K562 (cell line): ENCODE data around the gene TTLL3. TPM values are rescaled to one million over a fixed set of nuclear protein-coding genes. Genes with fewer than 3 reads are reported as not detected.

Experiments
- ATAC-seq: fragments of 200-7000 bp; cut with Tn5 transposase; 3 replicates; pipeline ENCODE4 v1.9.1; 2020; ENCODE audit warnings: moderate library complexity
- BruUV-seq: library from RNA; stranded (reverse); fragments of 400-500 nt; replicated peaks from 2 replicates; lab custom pipeline; 2021; lab: Mats Ljungman, UMichigan
- CTCF ChIA-PET: fragments of 300-600 bp; formaldehyde crosslinking; extraction: SDS; loops from one replicate; lab custom pipeline; 2021; ENCODE audit warnings: low intra/inter-chr PET ratio; lab: Yijun Ruan, JAX
- POLR2A ChIA-PET: fragments of 300-600, 350-650 bp; sonication (Branson Sonifier 250); formaldehyde crosslinking; extraction: SDS; loops from one replicate; lab custom pipeline; 2021; ENCODE audit warnings: antibody characterized with exemption, inconsistent platforms; lab: Yijun Ruan, JAX
- DNase-seq, 4 experiments: peaks; one replicate each; pipeline versions ENCODE4 v3.0.0 to v3.0.0-alpha.2; 2011 to 2018; ENCODE audit warnings: low spot score in 3 of 4, mixed read lengths in 3 of 4; ENCODE audit errors: extremely low read depth in 1 of 4
- FAIRE-seq: peaks from 2 replicates; lab custom pipeline; 2011; peaks lifted over from hg19 to GRCh38; lab: Jason Lieb, UNC
- H2AFZ ChIP-seq: 2 replicates; pipeline ENCODE4 v1.6.0; 2011; ENCODE audit warnings: low read depth, low read length, control low read depth, inconsistent platforms
- H3K27ac ChIP-seq: fragments of 200-600 bp; 3 replicates; pipeline ENCODE4 v1.8.0; 2011; ENCODE audit warnings: low read depth, mild to moderate bottlenecking, control low read depth, inconsistent platforms, low read length, moderate library complexity, mixed read lengths; ENCODE audit errors: extremely low read depth
- H3K27me3 ChIP-seq, 2 experiments: fragments of 300-600 bp in 1 of 2; 2 replicates in 1 of 2; 3 replicates in 1 of 2; pipeline versions ENCODE4 v1.6.0 to v1.8.0; 2011; ENCODE audit warnings: inconsistent platforms in 2 of 2, low read length in 2 of 2, mild to moderate bottlenecking in 1 of 2, mixed read lengths in 1 of 2, moderate library complexity in 1 of 2; ENCODE audit not compliant: control insufficient read depth in 2 of 2, insufficient read depth in 2 of 2
- H3K36me3 ChIP-seq: fragments of 300-600 bp; 3 replicates; pipeline ENCODE4 v1.8.0; 2011; ENCODE audit warnings: mild to moderate bottlenecking, low read length, inconsistent platforms; ENCODE audit not compliant: control insufficient read depth, insufficient read depth
- H3K4me1 ChIP-seq, 2 experiments: fragments of 200-600 bp in 1 of 2; replicated peaks in 1 of 2; 2 replicates in 1 of 2; 3 replicates in 1 of 2; pipeline versions ENCODE4 v1.5.1 to v1.8.0; 2011; ENCODE audit warnings: inconsistent platforms in 2 of 2, low read length in 2 of 2, mild to moderate bottlenecking in 1 of 2, mixed read lengths in 1 of 2, moderate library complexity in 1 of 2; ENCODE audit not compliant: control insufficient read depth in 2 of 2, insufficient read depth in 2 of 2
- H3K4me2 ChIP-seq: 2 replicates; pipeline ENCODE4 v1.6.1; 2011; ENCODE audit warnings: low read length, control low read depth, inconsistent platforms, mixed read lengths; ENCODE audit not compliant: insufficient read depth
- H3K4me3 ChIP-seq: fragments of 200-600 bp; sonication (generic), shearing (Covaris generic); 2 replicates; pipeline ENCODE4 v1.5.1; 2016; ENCODE audit warnings: control low read depth, inconsistent platforms
- H3K79me2 ChIP-seq: fragments of 200-600 bp; 3 replicates; pipeline ENCODE4 v1.8.0; 2011; ENCODE audit warnings: low read length, inconsistent platforms; ENCODE audit not compliant: control insufficient read depth, insufficient read depth
- H3K9ac ChIP-seq, 2 experiments: 2 replicates each; pipeline versions ENCODE4 v1.6.0 to v1.6.1; 2011; ENCODE audit warnings: low read depth in 2 of 2, low read length in 2 of 2, control low read depth in 1 of 2, inconsistent platforms in 1 of 2, mild to moderate bottlenecking in 1 of 2, mixed read lengths in 1 of 2; ENCODE audit not compliant: insufficient read depth in 1 of 2
- H3K9me1 ChIP-seq: one replicate; pipeline ENCODE4 v1.6.0; 2011; ENCODE audit warnings: inconsistent platforms, mild to moderate bottlenecking, low read length, moderate library complexity; ENCODE audit not compliant: control insufficient read depth, insufficient read depth
- H3K9me3 ChIP-seq: replicated peaks from 2 replicates; pipeline ENCODE4 v1.5.1; 2011; ENCODE audit warnings: low read depth, low read length, inconsistent platforms; ENCODE audit not compliant: control insufficient read depth, insufficient read depth
- H4K20me1 ChIP-seq: replicated peaks from 2 replicates; pipeline ENCODE4 v1.6.1; 2011; ENCODE audit warnings: low read length, inconsistent platforms, mixed read lengths; ENCODE audit not compliant: control insufficient read depth, insufficient read depth
- E4F1 ChIP-seq: fragments of 250-450 bp; sonication (Bioruptor Pico); IDR thresholded peaks from 2 replicates; pipeline ENCODE4 v1.5.0; 2021; ENCODE audit warnings: mild to moderate bottlenecking, borderline replicate concordance
- FOSL1 ChIP-seq: fragments of 200-800 bp; sonication (Bioruptor generic); conservative IDR thresholded peaks from 2 replicates; pipeline ENCODE4 v1.6.1; 2016; ENCODE audit warnings: missing genetic modification characterization, missing compliant biosample characterization
- FOXK1 ChIP-seq: sonication (generic); formaldehyde crosslinking; IDR thresholded peaks from 2 replicates; pipeline ENCODE4 v1.8.0; 2022; ENCODE audit warnings: missing genetic modification reagents, mild to moderate bottlenecking, borderline replicate concordance
- LCOR ChIP-seq: sonication (generic); formaldehyde crosslinking; IDR thresholded peaks from 2 replicates; pipeline ENCODE4 v1.8.0; 2022; ENCODE audit warnings: mild to moderate bottlenecking, missing genetic modification reagents
- MEIS2 ChIP-seq: fragments of 450-650 bp; IDR thresholded peaks from 2 replicates; pipeline ENCODE4 v1.6.1; 2014; ENCODE audit warnings: mild to moderate bottlenecking; ENCODE audit not compliant: partially characterized antibody
- RAD21 ChIP-seq, 2 experiments: fragments of 250-450 bp in 1 of 2; fragments of 450-650 bp in 1 of 2; sonication (Bioruptor Pico) in 1 of 2; formaldehyde crosslinking in 1 of 2; IDR thresholded peaks in 1 of 2; conservative IDR thresholded peaks in 1 of 2; 2 replicates each; pipeline versions ENCODE4 v1.4.0 to v1.8.0; 2020 to 2022; ENCODE audit warnings: mild to moderate bottlenecking in 2 of 2, moderate library complexity in 1 of 2
- SFPQ ChIP-seq: fragments of 200-400 bp; formaldehyde crosslinking; IDR thresholded peaks from 2 replicates; pipeline ENCODE4 v1.6.1; 2017; ENCODE audit warnings: mild to moderate bottlenecking, low read depth, low read length, moderate library complexity
- SIRT6 ChIP-seq: IDR thresholded peaks from one replicate; pipeline ENCODE4 v1.6.1; 2012; ENCODE audit warnings: low read depth, mild to moderate bottlenecking, control low read depth, inconsistent platforms, low read length, moderate library complexity
- SNIP1 ChIP-seq: fragments of 450-650 bp; IDR thresholded peaks from 2 replicates; pipeline ENCODE4 v1.7.1; 2017; ENCODE audit warnings: low read depth, mild to moderate bottlenecking
- YY1 ChIP-seq, 3 experiments: IDR thresholded peaks; 2 replicates each; pipeline ENCODE4 v1.6.1; 2011; ENCODE audit warnings: low read length in 2 of 3, mild to moderate bottlenecking in 2 of 3, moderate library complexity in 2 of 3, borderline replicate concordance in 1 of 3, control low read depth in 1 of 3, low read depth in 1 of 3; ENCODE audit not compliant: insufficient read depth in 3 of 3, insufficient replicate concordance in 2 of 3, control insufficient read depth in 1 of 3, insufficient read length in 1 of 3; ENCODE audit errors: extremely low read depth in 1 of 3
- ZBTB17 ChIP-seq: fragments of 450-650 bp; formaldehyde crosslinking; IDR thresholded peaks from 2 replicates; pipeline ENCODE4 v1.4.0; 2020; ENCODE audit warnings: mild to moderate bottlenecking
- ZNF184 ChIP-seq: sonication (generic); formaldehyde crosslinking; IDR thresholded peaks from 2 replicates; pipeline ENCODE4 v1.5.0; 2020; ENCODE audit warnings: missing genetic modification reagents
- WGBS: fragments of 100-300 bp; shearing (Covaris generic); methylation state at CpG from one replicate; pipeline ENCODE4 v1.1.6; 2016; ENCODE audit warnings: low coverage, mixed read lengths; ENCODE audit not compliant: insufficient coverage; ENCODE audit errors: missing lambda C conversion rate; 5-methylcytosine and 5-hydroxymethylcytosine counted together
- in situ Hi-C: fragments of 300-500 bp; cut with MboI; formaldehyde crosslinking; loops from 4 replicates; pipeline ENCODE4 v1.15.0; 2018; ENCODE audit warnings: inconsistent platforms, mixed read lengths
- intact Hi-C: fragments of 100-400 bp; cut with micrococcal nuclease; formaldehyde crosslinking; loops from 2 replicates; pipeline ENCODE4 v1.14.2; 2022
- polyA plus RNA-seq, 8 experiments: library from polyadenylated mRNA; depleted of rRNA in 4 of 8; stranded (reverse) in 5 of 8; unstranded in 3 of 8; fragments of >200 nt; fragmentation: Nextera tagmentation in 2 of 8; fragmentation: Illumina TruSeq in 1 of 8; extraction: Ambion mirVana in 2 of 8; extraction: Trizol in 1 of 8; gene quantifications; 2 replicates each; pipeline versions ENCODE4 v1.2.1 to v1.2.3, GENCODE V29; 2011 to 2014; ENCODE audit warnings: inconsistent platforms in 1 of 8, missing spikeins in 1 of 8
- total RNA-seq, 7 experiments: library from RNA; depleted of rRNA in 6 of 7; stranded (reverse); fragments of >200 nt in 6 of 7; fragmentation: Illumina TruSeq in 2 of 7; extraction: Trizol in 2 of 7; gene quantifications; 2 replicates each; pipeline versions ENCODE4 v1.2.1 to v1.2.3, GENCODE V29; 2011 to 2021; ENCODE audit warnings: low replicate concordance in 1 of 7

Gene TTLL3
- total and polyA plus RNA-seq, 9 of the 15 experiments (the other 6 are each of a cell fraction or from before 2014, with no cell fraction given): 8.9 to 106 (median 33.2) TPM

GRCh38 chr3:9782770-9783169, 27.3 kb upstream of the TTLL3 start:
- no peaks in the 10 kb centered on the region for H3K9me3 ChIP-seq
- H3K27me3 ChIP-seq: no peaks in the 10 kb centered on the region
- no peaks in the 10 kb centered on the region for H4K20me1 ChIP-seq
- DNase-seq (peak in 1 of 4 experiments; percentile 51), ATAC-seq (peak; percentile 21), FAIRE-seq (no peak)
- peaks cover 38 to 40% of the 10 kb centered on the region in 2 experiments for H3K4me1 ChIP-seq
- peaks cover 62% of the 10 kb centered on the region for H3K36me3 ChIP-seq
- no peaks in the 10 kb centered on the region for H3K79me2 ChIP-seq
- H3K4me2 ChIP-seq: no peak overlapping the region
- H3K9ac ChIP-seq: no peak overlapping the region
- intact Hi-C loops (loop anchor here (5.0 kb wide), 1 partner anchor 150 kb away; the partner anchor contains the start of gene CRELD1), in situ Hi-C loops (no loop called here)
- no peak overlapping the region for H3K4me3 ChIP-seq
- H3K9me1 ChIP-seq: no peaks in the 10 kb centered on the region
- CTCF ChIA-PET: interaction anchor here (0.6 kb wide), 1 partner anchor 1101 kb away, joined by 4 read pairs; no protein-coding TSS in a partner anchor
- H3K27ac ChIP-seq: no peak overlapping the region
- WGBS: 32% methylated on average over 3 of the region's 3 CpGs
- no TSS peak for BruUV-seq
- no peak overlapping the region for H2AFZ ChIP-seq
- POLR2A ChIA-PET: interaction anchor here (1.1 to 3.1 kb wide), 2 partner anchors 11 to 33 kb away, joined by 4 to 21 read pairs; partner anchors contain the start of genes ARPC4 and OGG1
- TF ChIP-seq ZBTB17 (CRISPR knock-in tag): no peak
- TF ChIP-seq MEIS2: peak; percentile 75
- no peak for TF ChIP-seq ZNF184 (CRISPR knock-in tag)
- TF ChIP-seq RAD21 (CRISPR knock-in tag; conservative IDR thresholded peaks at IDR 0.05 in 1 of 2, IDR thresholded peaks at IDR 0.05 in 1 of 2): peak; percentile 42 to 59
- TF ChIP-seq SIRT6: no peak
- TF ChIP-seq SFPQ: no peak
- TF ChIP-seq FOXK1 (CRISPR knock-in tag): no peak
- TF ChIP-seq E4F1 (CRISPR knock-in tag): 0 out of 2 replicates have a peak, but pooled peaks have one; percentile 17
- peak; percentile 48; the same call in 1 of the 2 replicates for TF ChIP-seq LCOR (CRISPR knock-in tag)
- peak in 1 of 3 experiments; percentile 26 for TF ChIP-seq YY1 (IDR thresholded peaks at IDR 0.05; ENCODE audit: borderline replicate concordance in 1 of 3, control insufficient read depth in 1 of 3, extremely low read depth in 1 of 3, insufficient read depth in 3 of 3, insufficient read length in 1 of 3, insufficient replicate concordance in 2 of 3, low read depth in 1 of 3, low read length in 2 of 3)
- TF ChIP-seq SNIP1: no peak
- TF ChIP-seq FOSL1: peak; percentile 6; the same call in 1 of the 2 replicates
